Fibroblast of the aortic adventitia (primary cell): ENCODE data around the gene IFNAR1. TPM values are rescaled to one million over a fixed set of nuclear protein-coding genes. Genes with fewer than 3 reads are reported as not detected.

ENCODE experiments used
- DNase-seq: peaks from one replicate; pipeline ENCODE4 v3.0.0-alpha.2; 2010; ENCODE audit warnings: low read depth
- H3K4me3 ChIP-seq: 2 replicates; pipeline ENCODE4 v1.5.1; 2011; ENCODE audit warnings: low read depth, mild to moderate bottlenecking, control low read depth, low read length, moderate library complexity
- total RNA-seq: library from RNA; depleted of rRNA; stranded (reverse); fragments of >200 nt; gene quantifications from 2 replicates; pipeline ENCODE4 v1.2.3, GENCODE V29; 2012; ENCODE audit warnings: low replicate concordance
- TF ChIP-seq, protein P1 (sequence below): IDR thresholded peaks from 2 replicates; pipeline ENCODE4 v1.5.1; 2011; ENCODE audit warnings: mild to moderate bottlenecking, low read length, control low read depth, inconsistent platforms; ENCODE audit not compliant: insufficient read depth

Gene IFNAR1
- total RNA-seq, 1 donor, result 39.3 TPM

DNA sequence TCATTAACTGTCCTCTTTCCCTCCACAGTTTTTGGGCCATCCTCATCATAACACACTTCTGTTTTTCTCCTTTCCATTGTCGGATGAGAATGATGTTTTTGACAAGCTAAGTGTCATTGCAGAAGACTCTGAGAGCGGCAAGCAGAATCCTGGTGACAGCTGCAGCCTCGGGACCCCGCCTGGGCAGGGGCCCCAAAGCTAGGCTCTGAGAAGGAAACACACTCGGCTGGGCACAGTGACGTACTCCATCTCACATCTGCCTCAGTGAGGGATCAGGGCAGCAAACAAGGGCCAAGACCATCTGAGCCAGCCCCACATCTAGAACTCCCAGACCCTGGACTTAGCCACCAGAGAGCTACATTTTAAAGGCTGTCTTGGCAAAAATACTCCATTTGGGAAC, 28.6 kb upstream of the IFNAR1 start:
- no peak for DNase-seq
- TF ChIP-seq, protein P1, sequence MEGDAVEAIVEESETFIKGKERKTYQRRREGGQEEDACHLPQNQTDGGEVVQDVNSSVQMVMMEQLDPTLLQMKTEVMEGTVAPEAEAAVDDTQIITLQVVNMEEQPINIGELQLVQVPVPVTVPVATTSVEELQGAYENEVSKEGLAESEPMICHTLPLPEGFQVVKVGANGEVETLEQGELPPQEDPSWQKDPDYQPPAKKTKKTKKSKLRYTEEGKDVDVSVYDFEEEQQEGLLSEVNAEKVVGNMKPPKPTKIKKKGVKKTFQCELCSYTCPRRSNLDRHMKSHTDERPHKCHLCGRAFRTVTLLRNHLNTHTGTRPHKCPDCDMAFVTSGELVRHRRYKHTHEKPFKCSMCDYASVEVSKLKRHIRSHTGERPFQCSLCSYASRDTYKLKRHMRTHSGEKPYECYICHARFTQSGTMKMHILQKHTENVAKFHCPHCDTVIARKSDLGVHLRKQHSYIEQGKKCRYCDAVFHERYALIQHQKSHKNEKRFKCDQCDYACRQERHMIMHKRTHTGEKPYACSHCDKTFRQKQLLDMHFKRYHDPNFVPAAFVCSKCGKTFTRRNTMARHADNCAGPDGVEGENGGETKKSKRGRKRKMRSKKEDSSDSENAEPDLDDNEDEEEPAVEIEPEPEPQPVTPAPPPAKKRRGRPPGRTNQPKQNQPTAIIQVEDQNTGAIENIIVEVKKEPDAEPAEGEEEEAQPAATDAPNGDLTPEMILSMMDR, result no peak
- no peak overlapping the region for H3K4me3 ChIP-seq

DNA sequence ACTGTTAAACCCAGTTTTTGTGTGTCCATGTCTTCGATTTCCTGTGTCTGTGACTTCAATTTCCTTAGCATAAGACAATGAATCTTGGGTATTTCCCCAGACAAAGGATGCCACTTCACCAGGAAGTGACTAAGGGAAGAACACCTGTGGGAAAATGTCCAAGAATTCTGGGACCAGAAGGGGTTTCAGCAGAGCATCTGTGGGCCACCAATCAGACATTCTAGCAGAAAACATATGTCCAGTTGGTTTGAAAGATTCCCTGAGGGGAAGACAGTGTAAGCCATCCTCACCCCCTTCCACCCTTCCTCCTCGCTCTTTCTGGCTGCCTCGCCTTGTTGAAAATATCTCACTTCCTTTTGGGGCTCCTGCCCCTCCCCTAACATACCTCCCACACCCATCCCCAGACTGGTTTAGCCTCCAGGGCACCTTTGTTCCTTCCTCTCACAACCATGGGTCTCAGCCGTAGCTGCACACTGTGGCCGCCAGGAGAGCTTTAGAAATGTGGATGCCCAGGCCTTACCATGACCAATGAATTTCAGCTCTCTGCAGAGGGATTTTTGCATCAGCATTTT, 25.5 kb upstream of the IFNAR1 start:
- no peak for DNase-seq
- no peak overlapping the region for H3K4me3 ChIP-seq
- TF ChIP-seq, protein P1, result no peak

DNA sequence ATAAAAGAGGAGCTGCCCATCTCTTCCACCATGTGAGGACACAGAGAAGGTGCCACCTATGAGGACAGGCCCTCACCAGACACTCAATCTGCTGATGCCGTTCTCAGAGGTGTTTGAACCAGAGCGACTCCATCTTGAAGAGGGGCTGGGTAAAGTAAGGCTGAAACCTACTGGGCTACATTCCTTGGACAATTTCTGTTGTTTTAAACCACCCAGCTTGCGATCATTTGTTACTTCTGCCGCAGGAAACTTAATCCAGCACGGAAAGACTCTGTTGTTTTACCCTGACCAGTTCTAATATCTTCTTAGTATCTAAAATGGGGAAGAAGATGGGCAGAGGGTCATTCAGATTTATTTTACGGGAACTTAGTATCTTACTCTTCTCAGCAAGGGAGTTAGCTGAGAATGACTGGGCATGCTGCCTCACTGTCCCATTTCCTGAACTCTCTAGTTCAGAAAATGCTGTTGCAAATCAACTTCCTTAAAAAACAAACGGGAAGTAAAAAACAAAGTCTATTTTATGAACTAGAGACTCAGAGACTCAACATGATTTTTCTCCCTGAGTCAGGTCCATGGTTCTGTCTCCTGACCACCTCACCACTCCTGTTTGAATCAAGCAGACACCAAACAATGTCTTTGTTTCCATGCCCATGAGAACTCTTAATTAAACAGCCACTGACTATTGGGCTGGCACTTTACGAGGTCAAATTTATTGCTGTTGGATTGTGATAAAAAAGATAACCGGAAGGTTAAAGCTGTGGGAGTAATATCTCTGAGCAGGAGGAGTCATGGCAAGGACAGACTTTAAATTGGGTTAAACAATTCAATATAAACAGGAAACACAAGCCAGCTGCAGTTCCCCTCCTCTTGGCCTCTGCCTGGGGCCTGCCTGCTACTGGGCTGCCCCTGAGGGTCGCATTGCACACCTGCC, 23.8 kb upstream of the IFNAR1 start:
- H3K4me3 ChIP-seq, result no peak overlapping the region
- TF ChIP-seq, protein P1, result no peak
- no peak for DNase-seq

DNA sequence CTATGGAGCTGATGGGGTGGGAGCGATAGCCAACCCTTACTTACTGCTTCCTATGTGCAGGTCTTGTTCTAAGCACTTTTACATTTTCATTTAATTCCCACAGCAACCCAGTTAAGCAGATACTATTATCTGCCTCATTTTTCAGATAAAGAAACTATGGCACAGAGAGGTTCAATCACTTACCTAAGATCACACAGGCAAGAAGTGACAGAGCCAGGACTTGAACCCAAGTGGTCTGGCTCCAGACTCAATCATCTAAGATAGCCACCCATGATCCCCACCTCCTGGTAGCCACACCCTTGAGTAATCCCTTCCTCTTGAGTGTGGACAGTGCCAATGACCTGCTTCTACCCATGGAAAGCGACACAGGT, 23.2 kb upstream of the IFNAR1 start:
- TF ChIP-seq, protein P1, result no peak
- H3K4me3 ChIP-seq, result no peak overlapping the region
- DNase-seq, result no peak

DNA sequence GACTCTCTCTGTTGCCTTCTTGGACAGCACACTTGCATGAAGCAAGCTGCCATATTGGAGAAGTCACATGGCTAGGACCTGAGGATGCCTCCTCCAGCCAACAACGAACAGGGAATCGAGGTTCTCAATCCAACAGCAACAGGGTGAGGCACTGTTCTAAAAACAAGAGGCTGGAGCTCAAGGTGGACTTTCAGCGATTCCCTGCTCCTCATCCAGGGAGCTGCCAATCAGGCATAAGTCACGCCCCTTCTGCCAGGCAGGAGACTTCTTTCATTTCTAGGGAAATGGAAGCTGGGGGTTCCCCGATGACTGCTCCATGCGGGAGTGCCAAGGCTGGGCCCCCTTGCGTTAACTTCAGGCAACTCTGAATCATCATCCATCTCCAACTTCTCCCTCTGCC, 22.7 kb upstream of the IFNAR1 start:
- TF ChIP-seq, protein P1, result no peak
- DNase-seq, result no peak

DNA sequence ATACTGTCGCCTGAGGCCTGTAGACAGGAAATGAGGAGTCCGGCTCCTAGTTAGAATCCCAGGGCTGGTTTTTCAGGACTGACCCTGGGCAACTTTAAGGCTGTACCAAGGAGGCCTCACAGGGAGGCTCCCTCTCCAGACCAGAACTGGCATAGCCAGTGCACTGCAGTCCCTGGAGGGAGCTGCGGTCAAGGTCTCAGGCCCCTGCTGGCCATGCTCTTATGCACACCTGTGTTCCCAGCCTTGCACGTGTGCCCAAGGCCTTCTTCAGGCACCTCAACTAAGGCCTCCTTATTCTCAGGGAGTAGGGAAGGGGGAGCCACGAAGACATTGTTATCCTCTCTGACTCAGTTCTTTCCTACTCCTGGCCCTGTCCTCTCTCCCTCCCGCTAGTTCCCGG, 22.0 kb upstream of the IFNAR1 start:
- no peak overlapping the region for H3K4me3 ChIP-seq
- no peak for DNase-seq
- TF ChIP-seq, protein P1, result no peak

More for the DNA sequence above, 22.7 kb upstream of the IFNAR1 start:
- H3K4me3 ChIP-seq, result no peak overlapping the region
